ENCODE measurements around the gene RNF26.

RNF26 gene

GRCh38 chr11:119320240-119320775 lies 14.0 kb upstream of the RNF26 start:
- Mint-ChIP-seq H3K4me1 (ENCODE audit: low read depth) (peaks cover 29% of the 10 kb centered on the region), H3K9me3 (no peaks in the 10 kb centered on the region), H3K27ac (no peak overlapping the region), H3K27me3 (ENCODE audit: low read depth) (peaks cover 30% of the 10 kb centered on the region), H3K4me3 (peak overlapping the region; percentile 84), H3K36me3 (ENCODE audit: low read depth) (no peaks in the 10 kb centered on the region)

DNA sequence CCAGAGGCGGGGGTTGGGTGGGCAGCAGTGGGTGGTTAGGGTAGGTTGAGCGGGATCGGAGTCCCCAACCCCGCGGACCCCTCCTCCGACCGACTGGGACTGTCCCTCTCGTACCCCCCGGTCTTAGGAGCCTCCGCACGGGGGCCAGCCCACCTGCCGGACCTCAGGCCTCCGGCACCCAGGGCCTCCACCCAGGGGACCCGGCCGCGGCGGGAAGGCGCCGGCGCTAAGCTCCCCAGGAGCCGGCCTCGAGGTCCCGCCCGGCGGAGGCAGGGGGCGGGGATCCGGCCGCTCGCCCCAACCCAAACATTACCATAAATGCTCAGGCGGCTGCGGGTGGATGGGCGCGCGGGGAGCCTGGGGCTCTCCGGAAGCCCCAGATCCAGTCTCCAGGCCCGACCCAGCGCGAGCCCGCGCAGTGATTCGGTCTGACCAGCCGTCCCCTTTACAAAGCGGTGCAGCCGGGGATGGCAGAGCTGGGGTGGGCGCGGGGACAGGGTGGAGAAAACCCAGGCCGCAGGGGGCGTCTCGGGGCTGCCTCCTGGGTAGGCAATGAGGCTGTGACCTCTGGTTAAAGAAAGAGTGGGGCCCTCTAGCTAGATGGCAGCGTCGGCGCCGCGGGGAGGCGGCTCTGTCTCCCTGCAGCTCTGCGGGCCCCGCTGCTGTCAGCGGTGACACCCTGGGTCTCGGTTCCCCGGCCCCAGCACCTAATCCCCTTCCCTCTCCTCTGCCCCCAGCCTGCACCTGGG lies 13.4 kb upstream of the RNF26 start:
- H3K4me3 Mint-ChIP-seq: peak overlapping the region; percentile 75
- peaks cover 25% of the 10 kb centered on the region for H3K27me3 Mint-ChIP-seq (ENCODE audit: low read depth)
- H3K27ac Mint-ChIP-seq: peak overlapping the region; percentile 87
- no peaks in the 10 kb centered on the region for H3K9me3 Mint-ChIP-seq
- H3K36me3 Mint-ChIP-seq (ENCODE audit: low read depth): no peaks in the 10 kb centered on the region
- peaks cover 23% of the 10 kb centered on the region for H3K4me1 Mint-ChIP-seq (ENCODE audit: low read depth)

- no peaks in the 10 kb centered on the region for H3K36me3 Mint-ChIP-seq (ENCODE audit: low read depth)
- H3K27me3 Mint-ChIP-seq (ENCODE audit: low read depth): peaks cover 25% of the 10 kb centered on the region
- peaks cover 23% of the 10 kb centered on the region for H3K4me1 Mint-ChIP-seq (ENCODE audit: low read depth)
- H3K27ac Mint-ChIP-seq: no peak overlapping the region
- H3K9me3 Mint-ChIP-seq: no peaks in the 10 kb centered on the region
- no peak overlapping the region for H3K4me3 Mint-ChIP-seq
Observed at GRCh38 chr11:119322360-119322739, 12.0 kb upstream of the RNF26 start.

- Mint-ChIP-seq H3K9me3 (no peaks in the 10 kb centered on the region), H3K27me3 (ENCODE audit: low read depth) (peaks cover 18% of the 10 kb centered on the region)
Observed at GRCh38 chr11:119322921-119323531, 11.3 kb upstream of the RNF26 start.

GRCh38 chr11:119323532-119324033 lies 10.7 kb upstream of the RNF26 start:
- no peak overlapping the region for H3K27ac Mint-ChIP-seq
- no peak overlapping the region for H3K4me3 Mint-ChIP-seq
- peaks cover 16% of the 10 kb centered on the region for H3K27me3 Mint-ChIP-seq (ENCODE audit: low read depth)

More at GRCh38 chr11:119322921-119323531, 11.3 kb upstream of the RNF26 start:
- peaks cover 23% of the 10 kb centered on the region for H3K4me1 Mint-ChIP-seq (ENCODE audit: low read depth)
- H3K4me3 Mint-ChIP-seq: no peak overlapping the region
- no peaks in the 10 kb centered on the region for H3K36me3 Mint-ChIP-seq (ENCODE audit: low read depth)
- H3K27ac Mint-ChIP-seq: no peak overlapping the region

GRCh38 chr11:119324189-119324588 lies 10.1 kb upstream of the RNF26 start:
- Mint-ChIP-seq H3K9me3 (no peaks in the 10 kb centered on the region), H3K4me1 (ENCODE audit: low read depth) (peaks cover 19% of the 10 kb centered on the region), H3K4me3 (no peak overlapping the region), H3K27ac (no peak overlapping the region), H3K27me3 (ENCODE audit: low read depth) (peaks cover 14% of the 10 kb centered on the region), H3K36me3 (ENCODE audit: low read depth) (no peaks in the 10 kb centered on the region)

More at GRCh38 chr11:119323532-119324033, 10.7 kb upstream of the RNF26 start:
- Mint-ChIP-seq H3K4me1 (ENCODE audit: low read depth) (peaks cover 23% of the 10 kb centered on the region), H3K36me3 (ENCODE audit: low read depth) (no peaks in the 10 kb centered on the region), H3K9me3 (no peaks in the 10 kb centered on the region)

- H3K27ac Mint-ChIP-seq: no peak overlapping the region
- peaks cover 28% of the 10 kb centered on the region for H3K27me3 Mint-ChIP-seq (ENCODE audit: low read depth)
- H3K36me3 Mint-ChIP-seq (ENCODE audit: low read depth): no peaks in the 10 kb centered on the region
- no peak overlapping the region for H3K4me3 Mint-ChIP-seq
- peaks cover 15% of the 10 kb centered on the region for H3K4me1 Mint-ChIP-seq (ENCODE audit: low read depth)
- H3K9me3 Mint-ChIP-seq: no peaks in the 10 kb centered on the region
Observed at GRCh38 chr11:119329320-119329719, 5.0 kb upstream of the RNF26 start.

GRCh38 chr11:119330237-119330636 lies 4.1 kb upstream of the RNF26 start:
- H3K4me1 Mint-ChIP-seq (ENCODE audit: low read depth): peaks cover 15% of the 10 kb centered on the region
- H3K27me3 Mint-ChIP-seq (ENCODE audit: low read depth): peaks cover 28% of the 10 kb centered on the region
- no peak overlapping the region for H3K27ac Mint-ChIP-seq
- no peak overlapping the region for H3K4me3 Mint-ChIP-seq
- no peaks in the 10 kb centered on the region for H3K36me3 Mint-ChIP-seq (ENCODE audit: low read depth)
- H3K9me3 Mint-ChIP-seq: no peaks in the 10 kb centered on the region

GRCh38 chr11:119332111-119332765 lies 2.1 kb upstream of the RNF26 start:
- Mint-ChIP-seq H3K36me3 (ENCODE audit: low read depth) (peaks cover 4% of the 10 kb centered on the region), H3K4me1 (ENCODE audit: low read depth) (peaks cover 24% of the 10 kb centered on the region), H3K27me3 (ENCODE audit: low read depth) (peaks cover 28% of the 10 kb centered on the region), H3K4me3 (peak overlapping the region; percentile 97), H3K9me3 (no peaks in the 10 kb centered on the region), H3K27ac (peak overlapping the region; percentile 80)

GRCh38 chr11:119335091-119335654 lies 846 bp downstream of the RNF26 start:
- no peaks in the 10 kb centered on the region for H3K9me3 Mint-ChIP-seq
- peak overlapping the region; percentile 97 for H3K4me3 Mint-ChIP-seq
- H3K27me3 Mint-ChIP-seq (ENCODE audit: low read depth): peaks cover 22% of the 10 kb centered on the region
- peak overlapping the region; percentile 94 for H3K27ac Mint-ChIP-seq
- peaks cover 6% of the 10 kb centered on the region for H3K36me3 Mint-ChIP-seq (ENCODE audit: low read depth)
- peaks cover 30% of the 10 kb centered on the region for H3K4me1 Mint-ChIP-seq (ENCODE audit: low read depth)

DNA sequence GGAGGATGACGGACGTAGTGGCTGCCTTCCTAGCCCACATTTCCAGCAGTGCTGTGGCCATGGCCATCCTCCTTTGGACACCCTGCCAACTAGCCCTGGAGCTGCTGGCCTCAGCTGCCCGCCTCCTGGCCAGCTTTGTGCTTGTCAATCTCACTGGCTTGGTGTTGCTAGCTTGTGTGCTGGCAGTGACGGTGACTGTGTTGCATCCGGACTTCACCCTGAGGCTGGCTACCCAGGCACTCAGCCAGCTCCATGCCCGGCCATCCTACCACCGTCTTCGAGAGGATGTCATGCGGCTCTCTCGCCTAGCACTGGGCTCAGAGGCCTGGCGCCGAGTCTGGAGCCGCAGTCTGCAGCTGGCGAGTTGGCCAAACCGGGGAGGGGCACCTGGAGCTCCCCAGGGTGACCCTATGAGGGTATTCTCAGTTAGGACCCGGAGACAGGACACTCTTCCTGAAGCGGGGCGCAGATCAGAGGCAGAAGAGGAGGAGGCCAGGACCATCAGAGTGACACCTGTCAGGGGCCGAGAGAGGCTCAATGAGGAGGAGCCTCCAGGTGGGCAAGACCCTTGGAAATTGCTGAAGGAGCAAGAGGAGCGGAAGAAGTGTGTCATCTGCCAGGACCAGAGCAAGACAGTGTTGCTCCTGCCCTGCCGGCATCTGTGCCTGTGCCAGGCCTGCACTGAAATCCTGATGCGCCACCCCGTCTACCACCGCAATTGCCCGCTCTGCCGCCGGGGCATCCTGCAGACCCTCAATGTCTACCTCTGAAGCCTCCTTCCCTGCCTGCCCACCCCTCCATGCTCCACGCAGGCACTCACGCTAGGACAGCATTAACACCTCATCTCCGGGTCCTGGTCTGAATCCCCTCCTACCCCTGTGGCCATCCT lies 1.6 kb downstream of the RNF26 start:
- Mint-ChIP-seq H3K4me3 (peak overlapping the region; percentile 97), H3K4me1 (ENCODE audit: low read depth) (peaks cover 30% of the 10 kb centered on the region), H3K36me3 (ENCODE audit: low read depth) (peaks cover 6% of the 10 kb centered on the region), H3K9me3 (no peaks in the 10 kb centered on the region), H3K27me3 (ENCODE audit: low read depth) (peaks cover 18% of the 10 kb centered on the region), H3K27ac (peak overlapping the region; percentile 45)

DNA sequence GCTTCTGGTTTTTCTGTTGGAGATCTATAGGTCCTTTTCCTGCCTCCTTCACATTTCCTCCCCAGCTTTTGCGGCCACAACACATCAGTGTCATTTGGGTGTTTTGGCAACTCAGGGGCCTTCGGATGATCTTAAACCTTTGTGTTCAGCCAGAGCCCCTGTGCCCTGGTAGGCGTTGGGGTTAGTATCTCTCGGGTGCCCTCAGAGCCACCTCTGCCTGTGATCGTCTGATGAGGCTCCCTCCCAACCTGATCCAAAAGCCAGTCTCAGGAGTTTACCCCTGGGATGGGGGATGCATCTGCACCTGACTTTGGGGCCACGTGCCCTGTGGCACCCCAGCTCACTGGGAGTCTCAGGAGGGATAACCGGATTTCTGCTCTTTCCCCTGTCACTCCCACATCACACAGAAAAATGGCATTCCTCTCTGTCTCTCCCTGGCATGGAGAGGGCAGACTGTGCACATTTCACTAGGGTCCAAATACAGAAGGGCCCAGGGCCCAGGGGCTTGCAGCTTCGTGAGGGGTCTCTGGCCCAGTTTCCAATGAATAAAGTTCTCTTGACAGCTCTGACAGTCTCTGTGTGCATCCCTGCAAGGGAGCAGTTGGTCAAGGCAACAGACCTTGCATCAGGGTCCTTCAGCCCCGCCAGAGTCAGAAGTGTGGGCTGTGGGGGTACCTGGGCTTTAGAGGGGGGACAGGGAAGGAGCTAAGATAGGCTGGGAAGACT lies 2.6 kb downstream of the RNF26 start:
- Mint-ChIP-seq H3K27ac (no peak overlapping the region), H3K9me3 (no peaks in the 10 kb centered on the region), H3K4me1 (ENCODE audit: low read depth) (peaks cover 30% of the 10 kb centered on the region), H3K36me3 (ENCODE audit: low read depth) (peaks cover 6% of the 10 kb centered on the region), H3K27me3 (ENCODE audit: low read depth) (peaks cover 23% of the 10 kb centered on the region), H3K4me3 (peak overlapping the region; percentile 71)

Data from T-helper 1 cell treated with Interleukin-12 subunit alpha and Interleukin-12 subunit beta and Interleukin-4 antibody, amounts not matched to agents 30 μg/mL and 1 μg/mL, for 36 hours (primary cell).